ENCODE data around the gene NSMF.

DNA sequence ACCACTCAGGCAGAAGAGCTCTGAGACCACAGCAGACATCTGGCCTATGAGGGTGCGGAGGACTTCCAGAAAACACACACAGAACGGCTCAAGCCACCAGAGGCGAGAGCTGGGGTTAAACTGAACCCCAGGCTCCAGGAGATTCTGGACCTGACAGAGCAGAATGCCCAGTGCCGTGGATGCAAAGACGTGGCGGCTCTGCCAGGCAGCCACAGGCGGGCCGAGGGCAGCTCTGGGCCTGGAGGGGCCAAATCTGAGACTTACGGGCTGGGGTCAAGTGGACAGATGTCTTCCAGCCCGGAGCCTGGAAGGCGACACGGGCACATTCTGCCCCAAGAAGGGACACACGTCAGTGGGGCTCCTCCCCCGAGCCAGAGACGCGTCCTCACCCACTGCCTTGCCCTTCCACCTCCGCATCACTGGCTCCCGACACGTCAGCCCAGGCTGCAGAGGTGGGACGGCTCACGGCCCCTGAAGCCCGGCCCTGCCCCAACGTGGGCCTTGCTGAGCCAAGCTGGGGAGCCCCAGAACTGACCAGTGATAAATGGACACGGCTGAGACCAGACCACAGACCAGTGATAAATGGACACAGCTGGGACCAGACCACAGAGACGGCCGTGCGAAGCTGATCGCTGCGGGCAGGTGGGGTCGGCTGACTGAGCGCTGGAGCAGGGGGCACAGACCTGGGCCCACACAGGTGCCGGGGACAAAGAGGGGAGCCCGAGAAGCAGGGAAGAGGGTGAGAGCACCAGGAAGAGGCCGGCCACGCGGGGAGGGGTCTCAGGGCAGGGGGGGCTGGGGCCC lies 40.9 kb upstream of the NSMF start:
- TF ChIP-seq, protein P1, sequence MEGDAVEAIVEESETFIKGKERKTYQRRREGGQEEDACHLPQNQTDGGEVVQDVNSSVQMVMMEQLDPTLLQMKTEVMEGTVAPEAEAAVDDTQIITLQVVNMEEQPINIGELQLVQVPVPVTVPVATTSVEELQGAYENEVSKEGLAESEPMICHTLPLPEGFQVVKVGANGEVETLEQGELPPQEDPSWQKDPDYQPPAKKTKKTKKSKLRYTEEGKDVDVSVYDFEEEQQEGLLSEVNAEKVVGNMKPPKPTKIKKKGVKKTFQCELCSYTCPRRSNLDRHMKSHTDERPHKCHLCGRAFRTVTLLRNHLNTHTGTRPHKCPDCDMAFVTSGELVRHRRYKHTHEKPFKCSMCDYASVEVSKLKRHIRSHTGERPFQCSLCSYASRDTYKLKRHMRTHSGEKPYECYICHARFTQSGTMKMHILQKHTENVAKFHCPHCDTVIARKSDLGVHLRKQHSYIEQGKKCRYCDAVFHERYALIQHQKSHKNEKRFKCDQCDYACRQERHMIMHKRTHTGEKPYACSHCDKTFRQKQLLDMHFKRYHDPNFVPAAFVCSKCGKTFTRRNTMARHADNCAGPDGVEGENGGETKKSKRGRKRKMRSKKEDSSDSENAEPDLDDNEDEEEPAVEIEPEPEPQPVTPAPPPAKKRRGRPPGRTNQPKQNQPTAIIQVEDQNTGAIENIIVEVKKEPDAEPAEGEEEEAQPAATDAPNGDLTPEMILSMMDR (conservative IDR thresholded peaks at IDR 0.05 in 1 of 2, IDR thresholded peaks at IDR 0.05 in 1 of 2; ENCODE audit: extremely low read depth in 1 of 2, insufficient read depth in 1 of 2, low read depth in 1 of 2, low read length in 2 of 2), result no peak
- no peak for TF ChIP-seq EZH2 (IDR thresholded peaks at IDR 0.05; ENCODE audit: borderline replicate concordance, low read length)

Data from mammary epithelial cell (primary cell).